CD4-positive, alpha-beta T cell treated with Interleukin-6 at 100 ng/mL for 8 hours (primary cell): ENCODE results near the gene GPC5.
"Not testable (repeated sequence)": the region's sequence is repeated elsewhere in the genome, so short reads cannot be mapped to it uniquely, and the experiment has no call there.

Experiments
- DNase-seq: peaks from one replicate; pipeline ENCODE4 v3.0.0-alpha.2; 2020; ENCODE audit warnings: mixed read lengths, low spot score

The GPC5 gene

DNA sequence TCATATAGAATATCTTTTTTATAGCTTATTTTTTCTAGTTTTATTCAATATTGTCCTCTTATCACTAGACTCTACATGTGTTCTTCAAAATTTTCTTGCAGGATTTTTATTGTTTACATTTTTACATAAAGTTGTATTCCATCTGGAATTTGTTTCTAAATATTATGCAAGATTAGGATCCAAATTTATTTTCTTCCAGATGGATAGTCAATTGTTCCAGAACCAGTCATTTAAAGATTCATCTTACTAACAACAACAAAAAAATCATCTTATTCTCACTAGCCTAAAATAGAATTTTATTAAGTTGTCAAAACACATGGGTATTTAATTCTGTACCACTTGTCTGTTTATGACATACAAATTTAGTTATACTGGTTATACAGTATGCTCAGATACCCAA, 1437.8 kb downstream of the GPC5 start:
- no peak for DNase-seq

DNA sequence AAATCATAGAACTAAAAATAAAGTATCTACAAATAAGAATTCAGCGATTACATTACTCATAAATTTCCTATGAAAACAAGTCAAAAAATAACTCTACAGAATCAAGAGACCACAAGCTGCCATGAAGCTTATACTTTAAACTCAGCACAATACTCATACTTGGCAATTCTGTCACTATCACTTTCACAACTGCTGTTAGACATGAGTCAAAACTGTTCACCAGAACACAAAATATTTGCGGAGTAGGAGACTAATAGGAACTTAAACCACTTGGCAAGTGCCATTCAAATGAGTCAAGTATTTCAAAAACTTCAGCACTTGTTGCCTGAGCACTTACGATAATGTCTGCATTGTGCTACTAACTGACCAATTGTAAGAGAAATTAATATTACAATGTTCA, 1440.4 kb downstream of the GPC5 start:
- no peak for DNase-seq

DNA sequence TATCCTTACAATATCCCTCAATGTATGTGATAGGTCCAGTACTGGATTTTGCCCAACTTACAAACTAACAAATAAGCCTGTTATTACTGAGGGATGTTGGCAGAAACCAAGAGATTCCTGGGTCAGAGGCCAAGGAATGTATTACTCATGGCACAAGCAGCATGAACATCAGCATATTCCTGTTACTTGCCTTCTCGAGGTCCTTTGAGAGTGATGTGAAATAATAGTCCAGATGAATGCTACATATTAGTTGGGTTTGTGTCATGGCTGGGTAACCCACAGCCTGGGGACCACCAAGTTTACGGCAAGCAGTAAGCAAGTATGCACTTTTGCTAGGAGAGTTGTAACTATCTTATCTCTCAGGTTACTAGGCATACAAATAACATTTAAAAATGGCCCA, 1443.7 kb downstream of the GPC5 start:
- DNase-seq, result no peak

DNA sequence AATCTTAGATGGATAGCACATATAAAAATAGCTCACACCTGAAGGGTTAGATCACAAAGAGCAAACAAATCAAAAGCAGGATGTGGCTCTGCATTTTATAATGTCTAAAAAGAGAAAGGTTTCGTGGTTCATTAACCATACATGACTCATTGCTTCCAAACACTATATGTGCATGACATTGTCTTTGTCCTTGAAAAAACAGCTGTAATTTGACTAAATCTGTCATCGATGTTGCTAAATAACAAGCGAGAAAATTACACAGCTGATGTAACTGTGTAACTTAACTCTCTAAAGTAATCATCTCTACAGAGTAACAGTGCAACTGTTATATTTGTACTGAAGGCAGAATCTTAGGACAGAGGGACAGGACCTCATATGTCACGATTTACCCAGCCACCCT, 1445.1 kb downstream of the GPC5 start:
- no peak for DNase-seq

DNA sequence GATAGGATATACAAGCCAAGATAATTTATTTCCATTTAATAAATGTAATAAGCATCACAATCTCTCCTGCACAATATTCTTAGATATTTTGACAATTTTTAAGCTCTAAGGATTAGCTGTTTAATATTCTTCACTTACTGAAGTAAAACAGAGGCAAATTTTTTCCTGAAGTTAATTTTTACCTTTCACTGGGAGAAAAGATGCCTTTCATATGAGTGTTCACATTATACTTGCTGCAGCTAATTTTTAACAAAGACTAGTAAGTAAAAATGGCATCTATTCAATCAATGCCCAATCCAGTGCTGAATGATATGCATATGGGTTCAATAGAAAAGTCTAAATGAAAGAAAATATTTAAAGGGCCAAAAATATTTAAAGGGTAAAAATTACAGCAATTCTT, 1451.0 kb downstream of the GPC5 start:
- DNase-seq, result no peak

DNA sequence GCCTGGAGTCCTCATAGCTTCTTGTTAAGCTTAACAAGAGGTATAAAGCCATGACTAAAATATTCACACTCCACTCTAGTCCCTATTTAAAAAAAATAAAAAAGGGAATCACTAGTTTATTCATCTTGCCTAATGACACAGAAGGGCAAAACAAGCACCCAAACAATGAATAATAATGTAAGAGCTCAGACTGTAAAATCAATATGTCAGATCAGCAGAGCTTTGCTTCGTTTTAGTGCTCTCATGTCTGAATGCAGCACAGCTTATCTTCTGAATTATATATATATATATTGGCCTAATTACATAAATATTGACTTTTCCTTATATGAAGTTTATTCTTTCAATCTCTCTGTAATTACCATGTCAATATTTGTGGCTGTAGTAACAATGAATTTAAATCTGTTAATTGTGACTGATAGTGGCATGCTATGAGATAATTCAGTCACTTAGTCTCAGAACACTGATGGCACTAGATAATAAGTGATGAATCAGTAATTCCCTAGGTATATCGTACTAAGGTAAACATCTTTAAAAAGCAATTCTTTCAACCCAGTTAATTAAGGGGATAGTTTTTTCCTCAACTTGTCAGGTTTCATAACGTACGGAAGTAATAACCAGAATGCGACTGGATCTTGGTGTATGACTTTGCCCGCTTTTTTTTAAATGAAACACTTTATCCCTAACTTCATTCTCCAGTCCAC, 1466.3 kb downstream of the GPC5 start:
- DNase-seq, result no peak

DNA sequence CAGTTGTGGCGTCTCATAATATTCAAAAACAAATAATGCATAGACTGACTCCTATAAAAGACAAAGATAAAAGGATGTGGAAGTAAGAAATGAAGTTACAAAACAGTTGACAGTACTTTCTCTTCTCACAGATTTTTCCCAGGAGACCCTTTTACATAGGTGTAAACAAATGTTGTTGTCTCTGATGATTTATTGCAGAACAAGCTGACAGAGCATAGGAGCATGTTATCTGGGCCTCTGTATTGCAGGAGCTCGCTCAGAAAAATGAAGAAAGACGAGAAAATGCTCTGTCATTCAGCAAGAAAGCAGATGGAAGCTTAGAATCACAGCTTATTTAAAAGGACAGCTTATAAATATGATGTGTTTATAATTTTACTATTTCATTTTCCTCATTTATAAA, 1474.6 kb downstream of the GPC5 start:
- no peak for DNase-seq

DNA sequence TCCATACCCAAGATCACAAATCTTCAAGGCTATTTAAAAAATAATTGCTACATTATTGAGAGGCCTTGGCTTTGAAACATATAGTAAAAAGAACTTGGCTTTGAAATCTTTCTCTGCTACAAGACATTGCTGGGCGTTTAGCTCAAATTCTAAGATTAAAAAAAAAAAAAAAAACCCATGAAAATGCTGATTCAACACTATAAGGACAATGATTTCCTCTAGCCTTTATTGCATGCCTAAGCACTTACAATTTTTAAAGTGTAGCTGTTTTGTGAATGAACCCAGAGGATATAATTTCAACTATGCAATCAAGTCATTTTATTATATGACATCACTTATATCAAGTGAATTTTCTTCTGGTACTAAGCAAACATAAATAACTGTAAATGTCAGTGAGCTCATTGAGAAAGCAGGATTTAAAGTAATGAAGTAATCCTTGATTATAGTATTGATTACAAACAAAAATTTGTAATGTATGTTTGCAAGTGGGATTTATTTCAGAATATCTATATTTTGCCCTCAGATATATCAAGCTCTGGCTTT, 1488.2 kb downstream of the GPC5 start:
- no peak for DNase-seq

DNA sequence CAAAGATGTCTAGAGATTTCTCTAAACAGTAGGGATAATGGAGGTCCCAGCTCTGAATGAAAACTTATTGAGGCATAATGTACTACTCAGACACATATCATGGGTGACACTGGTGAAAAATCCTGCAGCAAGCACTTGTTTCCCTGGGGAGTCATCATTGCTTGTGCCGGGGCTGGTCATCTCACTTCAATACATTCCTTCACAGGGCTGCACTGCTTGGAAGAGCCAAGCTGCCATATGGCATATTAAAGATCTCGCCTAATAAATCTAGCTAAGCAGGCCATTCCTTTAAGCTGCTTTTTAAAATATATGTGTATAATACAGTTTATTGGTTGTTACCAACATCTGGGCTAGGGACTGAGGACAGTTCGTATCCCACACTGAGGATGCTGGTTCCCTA, 1496.0 kb downstream of the GPC5 start:
- DNase-seq, result no peak

DNA sequence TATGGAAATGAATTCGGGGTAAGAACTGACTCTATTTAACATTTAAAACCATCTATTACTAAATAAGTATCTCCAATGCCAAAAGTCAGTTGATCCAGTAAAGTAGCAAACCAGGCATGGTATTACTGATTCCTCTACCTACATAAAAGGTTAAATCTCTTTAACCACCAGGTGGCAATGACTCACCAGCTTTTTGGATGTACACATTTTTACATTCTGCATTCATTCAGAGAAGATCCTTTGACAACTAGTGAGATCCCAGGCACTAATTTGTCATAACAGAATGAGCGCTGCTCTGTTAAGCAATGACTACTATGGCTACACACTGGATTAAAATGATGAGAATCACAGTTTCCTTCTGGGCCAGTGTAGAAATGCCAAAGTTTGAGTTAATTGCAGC, 1498.4 kb downstream of the GPC5 start:
- DNase-seq, result no peak

DNA sequence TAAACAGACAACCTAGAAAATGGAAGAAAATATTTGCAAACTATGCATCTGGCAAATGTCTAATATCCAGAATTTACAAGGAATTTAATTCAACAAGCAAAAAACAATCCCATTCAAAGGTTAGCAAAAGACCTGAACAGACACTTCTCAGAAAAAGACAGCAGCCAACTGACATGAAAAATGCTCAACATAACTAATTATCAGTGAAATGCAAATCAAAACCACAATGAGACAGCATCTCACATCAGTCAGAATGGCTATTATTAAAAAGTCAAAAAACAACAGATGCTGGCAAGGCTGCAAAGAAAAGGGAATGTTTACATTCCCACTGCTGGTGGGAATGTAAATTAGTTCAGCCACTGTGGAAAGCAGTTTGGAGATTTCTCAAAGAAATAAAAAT, 1500.5 kb downstream of the GPC5 start:
- not testable (repeated sequence) for DNase-seq

DNA sequence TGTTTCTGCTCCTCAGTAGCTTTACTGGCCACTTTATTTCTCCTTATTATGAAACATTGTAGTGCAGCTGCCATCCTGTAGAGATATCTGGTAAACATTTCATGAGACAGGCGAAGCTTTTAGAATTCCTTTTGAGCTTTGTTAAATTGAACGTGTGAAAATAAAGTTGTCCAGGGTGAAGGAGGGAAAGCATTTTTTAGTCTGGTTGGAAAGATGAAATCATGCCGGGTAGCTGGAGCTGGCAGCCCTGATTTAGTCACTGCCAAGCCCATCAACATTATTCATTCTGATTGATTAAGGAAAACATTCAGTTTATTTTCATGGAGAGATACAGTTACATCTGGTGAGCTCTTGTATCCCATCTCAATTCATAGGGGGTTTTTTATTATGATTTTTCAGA, 1502.0 kb downstream of the GPC5 start:
- DNase-seq, result no peak

DNA sequence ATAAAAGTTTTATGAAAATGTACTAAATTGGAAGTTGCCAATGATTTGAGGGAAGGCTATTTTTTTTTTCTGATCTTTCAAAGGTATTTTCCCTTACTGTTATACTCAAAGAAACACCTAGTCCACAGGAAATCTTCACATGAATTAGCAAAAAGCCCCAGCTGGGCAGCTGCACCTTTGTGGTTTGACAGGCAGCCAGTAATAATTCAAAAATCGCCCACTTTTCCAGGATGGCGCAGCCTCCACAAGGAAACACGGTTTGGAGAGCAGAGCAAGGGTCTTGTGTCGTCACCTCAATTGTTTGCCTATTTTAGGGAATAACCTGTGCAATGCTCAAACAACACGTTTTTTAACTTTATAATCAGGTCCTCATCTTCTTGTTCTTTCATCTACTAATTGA, 1503.3 kb downstream of the GPC5 start:
- no peak for DNase-seq

DNA sequence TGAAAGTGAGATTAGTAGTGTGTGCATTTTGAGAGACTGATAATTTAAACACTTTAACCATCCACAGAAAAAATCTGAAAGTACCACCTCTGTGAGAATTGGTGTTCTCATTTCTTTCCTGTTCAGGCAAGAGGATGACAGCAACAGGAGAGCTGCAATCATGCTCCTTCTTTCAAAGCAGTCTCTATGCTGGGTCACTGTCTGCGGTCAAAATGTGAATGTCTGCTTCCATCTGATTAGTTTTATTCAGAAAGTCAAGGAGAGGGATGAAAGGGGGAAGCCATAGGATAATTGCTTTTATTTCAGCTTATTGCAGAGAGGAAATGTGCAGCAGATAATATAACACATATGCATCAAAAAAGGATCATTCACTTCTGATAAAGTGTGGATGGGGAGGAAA, 1514.2 kb downstream of the GPC5 start:
- no peak for DNase-seq

DNA sequence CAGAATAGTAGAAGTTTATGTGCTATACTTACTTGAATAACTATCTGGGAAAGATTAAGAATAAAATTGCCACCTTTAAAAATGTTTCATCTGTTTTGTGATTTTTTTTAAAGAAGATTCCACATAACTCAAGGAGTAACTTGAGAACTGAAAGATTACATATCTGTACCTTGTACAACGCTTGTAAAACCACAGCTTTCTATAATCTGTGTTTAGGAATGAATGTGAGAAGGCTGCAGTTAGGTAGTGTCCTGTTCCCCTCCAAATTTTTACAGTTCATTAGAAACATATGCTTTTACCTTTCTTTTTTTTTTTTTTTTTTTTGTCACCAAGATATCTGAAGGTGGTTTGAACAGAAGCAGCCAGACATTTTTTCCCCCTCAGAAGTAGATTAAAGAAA, 1515.4 kb downstream of the GPC5 start:
- DNase-seq, result no peak
